Measurements from ENCODE around the gene CACNA1D. TPM values are rescaled to one million over a fixed set of nuclear protein-coding genes. Genes with fewer than 3 reads are reported as not detected.

Gene CACNA1D
- total RNA-seq, 5 donors from 2014 or later (not counting 1 experiment from before 2014, with no cell fraction given), result 0.09 to 0.47 (median 0.34) TPM; not detected in 1

DNA sequence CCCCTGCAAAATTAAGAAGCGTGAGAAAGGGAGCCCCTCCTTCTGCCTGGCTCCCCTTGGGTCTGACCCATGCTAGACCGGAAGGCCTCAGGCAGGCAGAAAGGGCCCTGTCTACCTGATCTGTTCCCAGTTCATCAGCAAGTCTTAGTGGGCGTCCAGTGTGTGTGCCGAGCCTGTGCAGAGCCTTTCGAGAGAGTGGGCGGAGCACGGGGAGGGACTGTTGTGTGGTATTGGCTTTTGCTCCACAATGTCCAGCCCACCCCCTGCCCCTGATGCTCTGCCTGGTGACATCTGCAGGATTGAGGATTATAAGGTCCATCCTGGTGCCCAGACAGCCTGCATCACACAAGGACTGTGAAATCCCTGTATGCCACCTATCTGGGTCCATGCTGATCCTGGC lies 268.9 kb downstream of the CACNA1D start:
- Mint-ChIP-seq H3K27me3 (peaks cover 0 to 4% of the 10 kb centered on the region in 2 donors), H3K9me3 (no peaks in the 10 kb centered on the region), H3K4me3 (no peak overlapping the region), H3K27ac (no peak overlapping the region), H3K36me3 (no peaks in the 10 kb centered on the region), H3K4me1 (no peaks in the 10 kb centered on the region)
- no peaks in the 10 kb centered on the region for H3K36me3 ChIP-seq (ENCODE audit: control insufficient read depth in 2 of 2, extremely low read depth in 1 of 2, insufficient read depth in 1 of 2, low read length in 1 of 2)
- CTCF ChIA-PET, result no interaction called here
- ATAC-seq (replicated peaks in 1 of 4), result no peak
- H3K9me3 ChIP-seq, result no peaks in the 10 kb centered on the region
- POLR2A ChIA-PET, result no interaction called here
- no peak for DNase-seq
- WGBS (ENCODE audit: insufficient coverage), result 80% methylated on average over 4 of the region's 7 CpGs
- no peaks in the 10 kb centered on the region for H3K4me1 ChIP-seq (ENCODE audit: control insufficient read depth in 1 of 2, extremely low read depth in 1 of 2, insufficient read depth in 2 of 2, low read length in 2 of 2)
- no peak overlapping the region for H3K4me3 ChIP-seq (ENCODE audit: control insufficient read depth in 1 of 2, extremely low read depth in 1 of 2, low read length in 1 of 2)
- H3K27ac ChIP-seq (ENCODE audit: low read length), result no peak overlapping the region
- peaks cover 0 to 14% of the 10 kb centered on the region in 2 experiments for H3K27me3 ChIP-seq (replicated peaks in 1 of 2; ENCODE audit: control insufficient read depth in 2 of 2, extremely low read depth in 1 of 2, insufficient read depth in 2 of 2, low read length in 1 of 2)

GRCh38 chr3:53764026-53764775 lies 269.8 kb downstream of the CACNA1D start:
- POLR2A ChIA-PET, result no interaction called here
- no peak for DNase-seq
- CTCF ChIA-PET, result no interaction called here
- no peaks in the 10 kb centered on the region for H3K4me1 Mint-ChIP-seq
- no peaks in the 10 kb centered on the region for H3K4me1 ChIP-seq (ENCODE audit: control insufficient read depth in 1 of 2, extremely low read depth in 1 of 2, insufficient read depth in 2 of 2, low read length in 2 of 2)
- no peak overlapping the region for H3K27ac ChIP-seq (ENCODE audit: low read length)
- H3K27ac Mint-ChIP-seq, result no peak overlapping the region
- H3K4me3 ChIP-seq (ENCODE audit: control insufficient read depth in 1 of 2, extremely low read depth in 1 of 2, low read length in 1 of 2), result no peak overlapping the region
- H3K9me3 ChIP-seq, result no peaks in the 10 kb centered on the region
- H3K36me3 ChIP-seq (ENCODE audit: control insufficient read depth in 2 of 2, extremely low read depth in 1 of 2, insufficient read depth in 1 of 2, low read length in 1 of 2), result no peaks in the 10 kb centered on the region
- no peak overlapping the region for H3K4me3 Mint-ChIP-seq
- no peak for ATAC-seq (replicated peaks in 1 of 4)
- H3K36me3 Mint-ChIP-seq, result no peaks in the 10 kb centered on the region
- WGBS (ENCODE audit: insufficient coverage), result 85% methylated on average over 11 of the region's 14 CpGs
- peaks cover 0 to 20% of the 10 kb centered on the region in 2 experiments for H3K27me3 ChIP-seq (replicated peaks in 1 of 2; ENCODE audit: control insufficient read depth in 2 of 2, extremely low read depth in 1 of 2, insufficient read depth in 2 of 2, low read length in 1 of 2)
- peaks cover 2 to 4% of the 10 kb centered on the region in 2 donors for H3K27me3 Mint-ChIP-seq
- H3K9me3 Mint-ChIP-seq, result no peaks in the 10 kb centered on the region

DNA sequence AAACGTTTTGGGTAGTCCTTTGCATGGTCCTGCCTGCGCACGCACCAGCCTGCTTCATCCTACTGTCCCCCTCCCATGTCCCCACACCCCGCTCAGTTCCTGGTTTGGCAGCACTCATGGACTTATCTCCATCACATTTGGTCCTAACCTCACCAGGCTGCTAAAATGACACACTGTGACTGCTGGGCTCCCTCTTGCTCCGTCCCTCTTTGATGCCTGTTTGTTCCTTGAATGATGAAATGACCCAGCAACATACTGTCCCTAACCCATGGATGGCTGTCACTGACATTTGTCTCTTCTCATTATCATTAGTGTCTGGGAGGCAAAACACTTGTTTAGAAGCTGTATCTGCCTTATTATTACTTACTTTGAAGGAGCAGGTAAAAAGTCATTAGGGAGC lies 271.3 kb downstream of the CACNA1D start:
- H3K27me3 Mint-ChIP-seq, result peaks cover 2 to 8% of the 10 kb centered on the region in 2 donors
- no peaks in the 10 kb centered on the region for H3K4me1 Mint-ChIP-seq
- 81% methylated on average over 4 of the region's 5 CpGs for WGBS (ENCODE audit: insufficient coverage)
- Histone ChIP-seq H3K4me3 (ENCODE audit: control insufficient read depth in 1 of 2, extremely low read depth in 1 of 2, low read length in 1 of 2) (no peak overlapping the region), H3K4me1 (ENCODE audit: control insufficient read depth in 1 of 2, extremely low read depth in 1 of 2, insufficient read depth in 2 of 2, low read length in 2 of 2) (no peaks in the 10 kb centered on the region), H3K36me3 (ENCODE audit: control insufficient read depth in 2 of 2, extremely low read depth in 1 of 2, insufficient read depth in 1 of 2, low read length in 1 of 2) (no peaks in the 10 kb centered on the region), H3K27ac (ENCODE audit: low read length) (no peak overlapping the region), H3K9me3 (no peaks in the 10 kb centered on the region), H3K27me3 (replicated peaks in 1 of 2; ENCODE audit: control insufficient read depth in 2 of 2, extremely low read depth in 1 of 2, insufficient read depth in 2 of 2, low read length in 1 of 2) (peaks cover 0 to 28% of the 10 kb centered on the region in 2 experiments)
- DNase-seq (no peak), ATAC-seq (replicated peaks in 1 of 4) (no peak)
- no peak overlapping the region for H3K4me3 Mint-ChIP-seq
- no peak overlapping the region for H3K27ac Mint-ChIP-seq
- no peaks in the 10 kb centered on the region for H3K36me3 Mint-ChIP-seq
- ChIA-PET POLR2A (no interaction called here), CTCF (no interaction called here)
- H3K9me3 Mint-ChIP-seq, result no peaks in the 10 kb centered on the region

DNA sequence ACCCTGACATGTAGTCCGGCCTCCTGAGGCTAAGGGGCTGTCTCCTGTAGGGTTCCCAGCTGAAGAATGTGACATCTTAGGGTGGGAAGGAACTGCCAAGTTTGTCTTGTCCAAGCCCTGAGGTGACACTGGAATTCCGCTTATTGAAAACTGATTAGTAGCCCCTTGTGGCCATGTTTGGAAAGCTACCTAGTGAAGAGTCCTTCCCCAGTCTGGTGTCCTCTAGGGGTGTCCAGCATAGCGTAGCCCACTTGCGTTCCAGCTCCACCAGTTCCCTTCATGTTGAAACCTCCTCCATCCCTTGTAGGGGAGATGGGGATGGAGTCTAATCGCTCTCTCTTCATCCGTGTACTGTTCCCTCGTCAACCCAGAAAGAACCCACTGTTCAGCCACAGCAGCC lies 272.3 kb downstream of the CACNA1D start:
- H3K36me3 ChIP-seq (ENCODE audit: control insufficient read depth in 2 of 2, extremely low read depth in 1 of 2, insufficient read depth in 1 of 2, low read length in 1 of 2), result no peaks in the 10 kb centered on the region
- peaks cover 0 to 29% of the 10 kb centered on the region in 2 experiments for H3K27me3 ChIP-seq (replicated peaks in 1 of 2; ENCODE audit: control insufficient read depth in 2 of 2, extremely low read depth in 1 of 2, insufficient read depth in 2 of 2, low read length in 1 of 2)
- ATAC-seq (replicated peaks in 1 of 4), result no peak
- no peak overlapping the region for H3K27ac Mint-ChIP-seq
- H3K27ac ChIP-seq (ENCODE audit: low read length), result no peak overlapping the region
- H3K9me3 Mint-ChIP-seq, result no peaks in the 10 kb centered on the region
- no peak for DNase-seq
- no peaks in the 10 kb centered on the region for H3K4me1 ChIP-seq (ENCODE audit: control insufficient read depth in 1 of 2, extremely low read depth in 1 of 2, insufficient read depth in 2 of 2, low read length in 2 of 2)
- no peaks in the 10 kb centered on the region for H3K36me3 Mint-ChIP-seq
- ChIA-PET POLR2A (no interaction called here), CTCF (no interaction called here)
- no peaks in the 10 kb centered on the region for H3K4me1 Mint-ChIP-seq
- WGBS (ENCODE audit: insufficient coverage), result 77% methylated on average over 4 of the region's 7 CpGs
- no peaks in the 10 kb centered on the region for H3K9me3 ChIP-seq
- H3K4me3 ChIP-seq (ENCODE audit: control insufficient read depth in 1 of 2, extremely low read depth in 1 of 2, low read length in 1 of 2), result no peak overlapping the region
- no peak overlapping the region for H3K4me3 Mint-ChIP-seq
- H3K27me3 Mint-ChIP-seq, result peaks cover 6 to 8% of the 10 kb centered on the region in 2 donors

GRCh38 chr3:53768478-53769459 lies 274.4 kb downstream of the CACNA1D start:
- Mint-ChIP-seq H3K27me3 (peaks cover 6 to 8% of the 10 kb centered on the region in 2 donors), H3K9me3 (no peaks in the 10 kb centered on the region), H3K36me3 (no peaks in the 10 kb centered on the region), H3K4me1 (no peaks in the 10 kb centered on the region), H3K4me3 (no peak overlapping the region), H3K27ac (no peak overlapping the region)
- H3K36me3 ChIP-seq (ENCODE audit: control insufficient read depth in 2 of 2, extremely low read depth in 1 of 2, insufficient read depth in 1 of 2, low read length in 1 of 2), result no peaks in the 10 kb centered on the region
- H3K9me3 ChIP-seq, result no peaks in the 10 kb centered on the region
- ChIA-PET CTCF (no interaction called here), POLR2A (no interaction called here)
- no peak overlapping the region for H3K27ac ChIP-seq (ENCODE audit: low read length)
- DNase-seq (no peak), ATAC-seq (replicated peaks in 1 of 4) (no peak)
- no peaks in the 10 kb centered on the region for H3K4me1 ChIP-seq (ENCODE audit: control insufficient read depth in 1 of 2, extremely low read depth in 1 of 2, insufficient read depth in 2 of 2, low read length in 2 of 2)
- H3K4me3 ChIP-seq (ENCODE audit: control insufficient read depth in 1 of 2, extremely low read depth in 1 of 2, low read length in 1 of 2), result no peak overlapping the region
- peaks cover 0 to 27% of the 10 kb centered on the region in 2 experiments for H3K27me3 ChIP-seq (replicated peaks in 1 of 2; ENCODE audit: control insufficient read depth in 2 of 2, extremely low read depth in 1 of 2, insufficient read depth in 2 of 2, low read length in 1 of 2)
- 57% methylated on average over 6 of the region's 12 CpGs for WGBS (ENCODE audit: insufficient coverage)

GRCh38 chr3:53772562-53772961 lies 278.2 kb downstream of the CACNA1D start:
- CTCF ChIA-PET, result no interaction called here
- no peak for ATAC-seq (replicated peaks in 1 of 4)
- peaks cover 4 to 9% of the 10 kb centered on the region in 2 donors for H3K27me3 Mint-ChIP-seq

More at GRCh38 chr3:53772562-53772961, 278.2 kb downstream of the CACNA1D start:
- no peak for DNase-seq
- no peaks in the 10 kb centered on the region for H3K4me1 ChIP-seq (ENCODE audit: control insufficient read depth in 1 of 2, extremely low read depth in 1 of 2, insufficient read depth in 2 of 2, low read length in 2 of 2)
- H3K9me3 Mint-ChIP-seq, result no peaks in the 10 kb centered on the region
- H3K4me1 Mint-ChIP-seq, result no peaks in the 10 kb centered on the region
- no peak overlapping the region for H3K4me3 Mint-ChIP-seq
- H3K36me3 Mint-ChIP-seq, result no peaks in the 10 kb centered on the region
- no peaks in the 10 kb centered on the region for H3K36me3 ChIP-seq (ENCODE audit: control insufficient read depth in 2 of 2, extremely low read depth in 1 of 2, insufficient read depth in 1 of 2, low read length in 1 of 2)
- no peak overlapping the region for H3K27ac Mint-ChIP-seq
- H3K27me3 ChIP-seq (replicated peaks in 1 of 2; ENCODE audit: control insufficient read depth in 2 of 2, extremely low read depth in 1 of 2, insufficient read depth in 2 of 2, low read length in 1 of 2), result peaks cover 0 to 20% of the 10 kb centered on the region in 2 experiments
- no peaks in the 10 kb centered on the region for H3K9me3 ChIP-seq
- POLR2A ChIA-PET, result no interaction called here
- H3K27ac ChIP-seq (ENCODE audit: low read length), result no peak overlapping the region
- no peak overlapping the region for H3K4me3 ChIP-seq (ENCODE audit: control insufficient read depth in 1 of 2, extremely low read depth in 1 of 2, low read length in 1 of 2)
- WGBS (ENCODE audit: insufficient coverage), result 94% methylated on average over 13 of the region's 14 CpGs

All from T-cell (primary cell).